H9 (cell line): ENCODE results near the gene RPS27L. TPM values are rescaled to one million over a fixed set of nuclear protein-coding genes. Genes with fewer than 3 reads are reported as not detected.

ENCODE experiments used
- DNase-seq: peaks from one replicate; pipeline ENCODE4 v3.0.0-alpha.2; 2017
- H2AFZ ChIP-seq: one replicate; pipeline ENCODE4 v1.6.1; 2013; ENCODE audit warnings: mild to moderate bottlenecking, low read length, control low read depth, moderate library complexity
- H2AK5ac ChIP-seq: 2 replicates; pipeline ENCODE4 v1.6.1; 2013; ENCODE audit warnings: low read length, control low read depth, mixed read lengths; ENCODE audit not compliant: insufficient read length
- H2BK120ac ChIP-seq: one replicate; pipeline ENCODE4 v1.6.1; 2013; ENCODE audit warnings: low read depth, mild to moderate bottlenecking, low read length, control low read depth, inconsistent platforms; ENCODE audit not compliant: poor library complexity, severe bottlenecking
- H2BK12ac ChIP-seq: 2 replicates; pipeline ENCODE4 v1.6.1; 2013; ENCODE audit warnings: low read length, control low read depth, mixed read lengths, low read depth; ENCODE audit not compliant: insufficient read length
- H2BK15ac ChIP-seq: 2 replicates; pipeline ENCODE4 v1.6.1; 2013; ENCODE audit warnings: low read depth, low read length, control low read depth
- H2BK20ac ChIP-seq: one replicate; pipeline ENCODE4 v1.6.1; 2013; ENCODE audit warnings: low read depth, mild to moderate bottlenecking, low read length, control low read depth, inconsistent platforms; ENCODE audit not compliant: poor library complexity, severe bottlenecking
- H2BK5ac ChIP-seq: 2 replicates; pipeline ENCODE4 v1.6.1; 2013; ENCODE audit warnings: low read length, control low read depth, mixed read lengths; ENCODE audit not compliant: insufficient read length
- H3K14ac ChIP-seq: 2 replicates; pipeline ENCODE4 v1.6.1; 2013; ENCODE audit warnings: low read length, control low read depth; ENCODE audit not compliant: insufficient read depth
- H3K18ac ChIP-seq: 2 replicates; pipeline ENCODE4 v1.6.1; 2013; ENCODE audit warnings: low read depth, mild to moderate bottlenecking, mixed read lengths, low read length, control low read depth; ENCODE audit not compliant: insufficient read length
- H3K23ac ChIP-seq: 2 replicates; pipeline ENCODE4 v1.6.1; 2013; ENCODE audit warnings: low read length, control low read depth, mixed read lengths, low read depth; ENCODE audit not compliant: insufficient read length
- H3K23me2 ChIP-seq: 2 replicates; pipeline ENCODE4 v1.6.1; 2013; ENCODE audit warnings: low read depth, mild to moderate bottlenecking, mixed read lengths, low read length, control low read depth; ENCODE audit not compliant: insufficient read length, poor library complexity, severe bottlenecking
- H3K27ac ChIP-seq: 2 replicates; pipeline ENCODE4 v1.5.1; 2013; ENCODE audit warnings: low read length, control low read depth, mixed read lengths, low read depth; ENCODE audit not compliant: insufficient read length
- H3K27me3 ChIP-seq: 2 replicates; pipeline ENCODE4 v1.6.1; 2013; ENCODE audit warnings: low read length, control low read depth, inconsistent platforms; ENCODE audit not compliant: insufficient read depth
- H3K4ac ChIP-seq: 2 replicates; pipeline ENCODE4 v1.6.1; 2013; ENCODE audit warnings: low read depth, mild to moderate bottlenecking, control low read depth, inconsistent platforms, low read length, moderate library complexity
- H3K4me1 ChIP-seq: 2 replicates; pipeline ENCODE4 v1.6.1; 2013; ENCODE audit warnings: low read length, control low read depth, inconsistent platforms; ENCODE audit not compliant: insufficient read depth
- H3K4me2 ChIP-seq: 2 replicates; pipeline ENCODE4 v1.6.1; 2013; ENCODE audit warnings: low read length, control low read depth, mixed read lengths; ENCODE audit not compliant: insufficient read length, insufficient read depth
- H3K56ac ChIP-seq: 2 replicates; pipeline ENCODE4 v1.6.1; 2013; ENCODE audit warnings: low read depth, mild to moderate bottlenecking, mixed read lengths, low read length, control low read depth; ENCODE audit not compliant: insufficient read length
- H3K79me1 ChIP-seq: 2 replicates; pipeline ENCODE4 v1.6.1; 2013; ENCODE audit warnings: low read depth, mild to moderate bottlenecking, moderate library complexity, low read length, control low read depth, inconsistent platforms; ENCODE audit not compliant: insufficient read depth, poor library complexity, severe bottlenecking
- H3K79me2 ChIP-seq: 2 replicates; pipeline ENCODE4 v1.6.1; 2013; ENCODE audit warnings: low read length, control low read depth, inconsistent platforms; ENCODE audit not compliant: insufficient read depth
- H3K9ac ChIP-seq: 2 replicates; pipeline ENCODE4 v1.6.1; 2013; ENCODE audit warnings: low read length, control low read depth, mixed read lengths; ENCODE audit not compliant: insufficient read length; ENCODE audit errors: extremely low read depth
- H3K9me3 ChIP-seq: one replicate; pipeline ENCODE4 v1.6.1; 2013; ENCODE audit warnings: low read depth, low read length, inconsistent platforms; ENCODE audit not compliant: control insufficient read depth
- H3T11ph ChIP-seq: one replicate; pipeline ENCODE4 v1.6.1; 2013; ENCODE audit warnings: mild to moderate bottlenecking, low read length, control low read depth, inconsistent platforms
- H4K20me1 ChIP-seq: one replicate; pipeline ENCODE4 v1.6.1; 2013; ENCODE audit not compliant: control insufficient read depth, insufficient read length, insufficient read depth
- H4K5ac ChIP-seq: 2 replicates; pipeline ENCODE4 v1.6.1; 2013; ENCODE audit warnings: low read depth, mild to moderate bottlenecking, mixed read lengths, low read length, control low read depth; ENCODE audit not compliant: insufficient read length
- H4K8ac ChIP-seq: replicated peaks from 2 replicates; pipeline ENCODE4 v1.6.1; 2013; ENCODE audit warnings: low read length, control low read depth, mixed read lengths, low read depth; ENCODE audit not compliant: insufficient read length
- H4K91ac ChIP-seq: 2 replicates; pipeline ENCODE4 v1.6.1; 2013; ENCODE audit warnings: low read depth, mild to moderate bottlenecking, moderate library complexity, mixed read lengths, low read length, control low read depth; ENCODE audit not compliant: insufficient read length
- H3K27ac Mint-ChIP-seq, 3 experiments: 2 replicates in 2 of 3; 3 replicates in 1 of 3; pipeline ENCODE4 v1.8.0; 2020 to 2021; ENCODE audit warnings: mixed read lengths in 3 of 3, mild to moderate bottlenecking in 1 of 3, moderate library complexity in 1 of 3
- H3K27me3 Mint-ChIP-seq: 2 replicates; pipeline ENCODE4 v1.8.0; 2021; ENCODE audit warnings: low read depth, mild to moderate bottlenecking, moderate library complexity, mixed read lengths
- H3K36me3 Mint-ChIP-seq, 3 experiments: 2 replicates in 2 of 3; 3 replicates in 1 of 3; pipeline ENCODE4 v1.8.0; 2020 to 2021; ENCODE audit warnings: low read depth in 3 of 3, mixed read lengths in 3 of 3; ENCODE audit not compliant: insufficient read depth in 1 of 3
- H3K4me1 Mint-ChIP-seq, 2 experiments: 2 replicates each; pipeline ENCODE4 v1.8.0; 2020; ENCODE audit warnings: mixed read lengths in 2 of 2
- H3K4me3 Mint-ChIP-seq, 2 experiments: 2 replicates in 1 of 2; 3 replicates in 1 of 2; pipeline ENCODE4 v1.8.0; 2020 to 2021; ENCODE audit warnings: mild to moderate bottlenecking in 2 of 2, mixed read lengths in 2 of 2, moderate library complexity in 1 of 2
- H3K9me3 Mint-ChIP-seq, 2 experiments: 2 replicates in 1 of 2; 3 replicates in 1 of 2; pipeline ENCODE4 v1.8.0; 2020; ENCODE audit warnings: mild to moderate bottlenecking in 2 of 2, mixed read lengths in 2 of 2, moderate library complexity in 1 of 2
- CTCF ChIP-seq: fragments of 200-600 bp; sonication (generic); conservative IDR thresholded peaks from 3 replicates; pipeline ENCODE4 v1.8.0; 2021; ENCODE audit warnings: antibody characterized with exemption, mild to moderate bottlenecking
- WGBS: extraction: QIAGEN DNeasy Blood & Tissue Kit; methylation state at CpG from one replicate; pipeline ENCODE4 v1.1.7; 2013; ENCODE audit warnings: missing lambda C conversion rate, low lambda C conversion rate, mixed read lengths; ENCODE audit not compliant: insufficient read length; ENCODE audit errors: extremely low coverage; 5-methylcytosine and 5-hydroxymethylcytosine counted together
- total RNA-seq: library from RNA; stranded (reverse); gene quantifications from 2 replicates; pipeline ENCODE4 v1.2.1, GENCODE V29; 2021

Gene RPS27L
- total RNA-seq, 1 experiment from 2014 or later: 180 TPM

GRCh38 chr15:63185206-63185605 lies 27.9 kb upstream of the RPS27L start:
- Histone ChIP-seq H3K79me1 (no peaks in the 10 kb centered on the region), H3K4ac (no peak overlapping the region), H4K91ac (no peak overlapping the region), H3K4me2 (no peak overlapping the region), H3K79me2 (no peaks in the 10 kb centered on the region; the same call in 1 of the 2 replicates), H3K27me3 (no peaks in the 10 kb centered on the region), H2BK20ac (no peak overlapping the region), H3K18ac (no peak overlapping the region), H2AFZ (no peak overlapping the region), H2BK120ac (no peak overlapping the region), H2BK15ac (no peak overlapping the region), H3K14ac (no peak overlapping the region), H3T11ph (no peak overlapping the region), H2BK5ac (no peak overlapping the region), H3K27ac (no peak overlapping the region), H3K23me2 (peaks cover 6% of the 10 kb centered on the region), H3K23ac (no peak overlapping the region), H2AK5ac (no peak overlapping the region), H3K9ac (no peak overlapping the region), H3K56ac (no peak overlapping the region), H3K9me3 (no peaks in the 10 kb centered on the region), H4K5ac (no peak overlapping the region), H3K4me1 (no peaks in the 10 kb centered on the region), H4K20me1 (no peaks in the 10 kb centered on the region), H2BK12ac (no peak overlapping the region), H4K8ac (no peak overlapping the region)
- no CpG with 5 or more reads among the region's 2 CpGs for WGBS
- peaks cover 16 to 20% of the 10 kb centered on the region in 2 experiments for H3K4me1 Mint-ChIP-seq
- TF ChIP-seq CTCF: no peak
- no peak overlapping the region for H3K27ac Mint-ChIP-seq
- H3K4me3 Mint-ChIP-seq: no peak overlapping the region
- no peak for DNase-seq
- H3K9me3 Mint-ChIP-seq: no peaks in the 10 kb centered on the region
- no peaks in the 10 kb centered on the region for H3K36me3 Mint-ChIP-seq
- H3K27me3 Mint-ChIP-seq: no peaks in the 10 kb centered on the region
